ENCODE data around the gene DOCK9.

DNA sequence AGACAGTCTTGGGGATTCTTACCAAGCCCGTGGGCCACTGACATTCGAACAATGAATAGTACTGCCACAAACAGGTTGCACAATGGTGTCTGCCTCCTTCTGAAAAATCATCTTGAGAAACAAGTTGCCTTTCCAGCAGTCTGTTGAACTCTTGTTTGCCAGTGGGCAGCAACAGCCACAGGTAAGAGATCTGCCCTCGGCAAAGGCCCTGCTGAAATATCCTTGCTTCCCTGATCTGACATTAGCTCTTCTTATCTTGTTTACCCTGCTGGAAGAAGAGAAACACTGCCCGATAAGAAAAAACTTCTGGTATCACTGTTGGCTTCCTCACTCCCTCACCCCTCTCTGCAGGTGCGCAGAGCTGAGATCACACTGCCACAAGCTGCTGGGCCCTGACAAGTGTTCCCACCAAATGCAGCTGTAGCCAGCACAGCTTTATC, 2.0 kb downstream of the DOCK9 start:
- TF ChIP-seq, protein P1, sequence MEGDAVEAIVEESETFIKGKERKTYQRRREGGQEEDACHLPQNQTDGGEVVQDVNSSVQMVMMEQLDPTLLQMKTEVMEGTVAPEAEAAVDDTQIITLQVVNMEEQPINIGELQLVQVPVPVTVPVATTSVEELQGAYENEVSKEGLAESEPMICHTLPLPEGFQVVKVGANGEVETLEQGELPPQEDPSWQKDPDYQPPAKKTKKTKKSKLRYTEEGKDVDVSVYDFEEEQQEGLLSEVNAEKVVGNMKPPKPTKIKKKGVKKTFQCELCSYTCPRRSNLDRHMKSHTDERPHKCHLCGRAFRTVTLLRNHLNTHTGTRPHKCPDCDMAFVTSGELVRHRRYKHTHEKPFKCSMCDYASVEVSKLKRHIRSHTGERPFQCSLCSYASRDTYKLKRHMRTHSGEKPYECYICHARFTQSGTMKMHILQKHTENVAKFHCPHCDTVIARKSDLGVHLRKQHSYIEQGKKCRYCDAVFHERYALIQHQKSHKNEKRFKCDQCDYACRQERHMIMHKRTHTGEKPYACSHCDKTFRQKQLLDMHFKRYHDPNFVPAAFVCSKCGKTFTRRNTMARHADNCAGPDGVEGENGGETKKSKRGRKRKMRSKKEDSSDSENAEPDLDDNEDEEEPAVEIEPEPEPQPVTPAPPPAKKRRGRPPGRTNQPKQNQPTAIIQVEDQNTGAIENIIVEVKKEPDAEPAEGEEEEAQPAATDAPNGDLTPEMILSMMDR (IDR thresholded peaks at IDR 0.05) = no peak
- TF ChIP-seq POLR2AphosphoS5 (IDR thresholded peaks at IDR 0.05) (no peak), EP300 (IDR thresholded peaks at IDR 0.05) (no peak)

Data from suprapubic skin (tissue), 4 donors.